ENCODE results near the gene FIGNL2. TPM values are rescaled to one million over a fixed set of nuclear protein-coding genes. Genes with fewer than 3 reads are reported as not detected.

FIGNL2 gene
- total and polyA plus RNA-seq, 2 experiments from 2014 or later, result 3.0 to 14.1 TPM

DNA sequence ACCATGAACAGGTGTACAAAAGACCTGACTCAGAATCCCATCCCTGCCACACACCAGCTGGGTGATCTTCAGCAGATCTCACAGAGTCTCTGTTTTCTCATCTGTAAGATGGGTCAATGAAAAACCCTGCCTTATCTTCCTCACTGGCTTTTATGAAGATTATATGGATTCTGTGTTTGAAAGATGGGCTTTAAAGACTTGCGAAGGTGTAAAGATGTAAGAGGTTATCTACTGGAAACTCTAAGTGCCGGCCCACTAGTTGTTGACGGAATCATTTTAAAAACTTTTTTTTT is 24.1 kb upstream of the FIGNL2 start:
- H3K27ac ChIP-seq, result no peak overlapping the region
- H3K27me3 ChIP-seq, result peaks cover 25% of the 10 kb centered on the region
- no peaks in the 10 kb centered on the region for H3K36me3 ChIP-seq
- DNase-seq (ENCODE audit: low read depth in 1 of 2, low spot score in 1 of 2), result no peak
- no peaks in the 10 kb centered on the region for H3K9me3 ChIP-seq (ENCODE audit: low read depth)
- H3K4me3 ChIP-seq, result no peak overlapping the region
- H3K4me1 ChIP-seq (ENCODE audit: low read depth), result peaks cover 13% of the 10 kb centered on the region
- TF ChIP-seq, protein P1, sequence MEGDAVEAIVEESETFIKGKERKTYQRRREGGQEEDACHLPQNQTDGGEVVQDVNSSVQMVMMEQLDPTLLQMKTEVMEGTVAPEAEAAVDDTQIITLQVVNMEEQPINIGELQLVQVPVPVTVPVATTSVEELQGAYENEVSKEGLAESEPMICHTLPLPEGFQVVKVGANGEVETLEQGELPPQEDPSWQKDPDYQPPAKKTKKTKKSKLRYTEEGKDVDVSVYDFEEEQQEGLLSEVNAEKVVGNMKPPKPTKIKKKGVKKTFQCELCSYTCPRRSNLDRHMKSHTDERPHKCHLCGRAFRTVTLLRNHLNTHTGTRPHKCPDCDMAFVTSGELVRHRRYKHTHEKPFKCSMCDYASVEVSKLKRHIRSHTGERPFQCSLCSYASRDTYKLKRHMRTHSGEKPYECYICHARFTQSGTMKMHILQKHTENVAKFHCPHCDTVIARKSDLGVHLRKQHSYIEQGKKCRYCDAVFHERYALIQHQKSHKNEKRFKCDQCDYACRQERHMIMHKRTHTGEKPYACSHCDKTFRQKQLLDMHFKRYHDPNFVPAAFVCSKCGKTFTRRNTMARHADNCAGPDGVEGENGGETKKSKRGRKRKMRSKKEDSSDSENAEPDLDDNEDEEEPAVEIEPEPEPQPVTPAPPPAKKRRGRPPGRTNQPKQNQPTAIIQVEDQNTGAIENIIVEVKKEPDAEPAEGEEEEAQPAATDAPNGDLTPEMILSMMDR (IDR thresholded peaks at IDR 0.05; ENCODE audit: low read depth, low read length), result no peak

DNA sequence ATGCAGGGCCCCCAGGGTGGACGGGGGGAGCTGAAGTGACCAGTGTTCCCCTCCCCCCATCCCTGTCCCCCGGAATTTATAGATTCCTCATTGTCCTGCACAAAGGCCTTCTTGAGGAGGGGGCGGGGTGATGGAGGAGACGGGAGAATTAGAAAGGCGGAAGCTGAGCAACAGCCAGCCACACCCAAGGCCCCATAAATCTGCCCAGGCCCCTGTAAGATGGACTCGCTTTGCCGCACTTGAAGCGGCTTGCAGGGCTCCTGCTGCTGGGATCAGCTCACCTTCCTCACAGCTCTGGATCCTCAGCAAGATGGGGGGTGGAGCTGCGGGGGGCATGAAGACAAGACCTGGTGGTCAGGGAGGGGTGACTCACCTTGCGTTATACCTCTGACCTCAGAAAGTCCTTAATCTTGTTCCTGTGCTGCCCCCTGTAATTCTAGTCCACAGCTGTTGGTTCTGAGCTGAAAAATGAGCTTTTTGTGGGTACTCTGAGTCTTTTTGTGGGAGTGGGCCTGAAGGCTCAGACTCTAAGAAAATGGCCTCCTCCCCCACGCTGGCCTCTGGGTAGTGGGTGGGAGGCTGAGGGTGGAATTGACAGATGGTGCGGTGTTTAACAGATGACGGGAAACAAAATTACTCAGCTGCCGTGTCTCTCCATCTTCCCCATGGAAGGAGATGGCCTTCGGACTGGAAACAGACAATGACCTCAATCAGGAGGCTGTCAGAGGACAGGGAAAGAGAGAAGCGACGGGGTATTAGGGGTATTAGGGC is 23.6 kb upstream of the FIGNL2 start:
- Histone ChIP-seq H3K36me3 (no peaks in the 10 kb centered on the region), H3K27ac (no peak overlapping the region), H3K27me3 (peaks cover 25% of the 10 kb centered on the region), H3K4me3 (no peak overlapping the region), H3K4me1 (ENCODE audit: low read depth) (peaks cover 13% of the 10 kb centered on the region), H3K9me3 (ENCODE audit: low read depth) (no peaks in the 10 kb centered on the region)
- DNase-seq (ENCODE audit: low read depth in 1 of 2, low spot score in 1 of 2), result no peak
- TF ChIP-seq, protein P1 (IDR thresholded peaks at IDR 0.05; ENCODE audit: low read depth, low read length), result no peak

DNA sequence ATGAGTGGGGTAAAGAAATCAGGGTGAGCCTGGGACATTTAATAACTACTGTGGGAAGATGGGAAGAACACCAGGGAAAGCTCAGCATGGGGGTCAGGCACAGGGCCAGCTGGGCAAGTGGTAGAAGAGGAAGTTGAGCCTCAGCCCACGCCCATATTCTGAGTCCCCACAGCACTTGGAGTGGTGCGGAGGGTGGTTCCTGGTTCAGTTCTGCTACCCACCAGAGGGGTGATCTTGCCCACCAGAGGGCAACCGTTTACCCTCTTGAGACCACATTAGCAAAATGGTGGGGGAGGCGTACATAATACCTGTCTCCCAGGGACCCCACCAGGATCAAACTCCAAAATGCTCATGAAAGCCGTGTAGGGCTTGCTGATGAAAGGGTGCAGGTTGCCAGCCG is 22.6 kb upstream of the FIGNL2 start:
- Histone ChIP-seq H3K27me3 (peaks cover 25% of the 10 kb centered on the region), H3K36me3 (no peaks in the 10 kb centered on the region), H3K4me3 (no peak overlapping the region), H3K27ac (no peak overlapping the region), H3K4me1 (ENCODE audit: low read depth) (peaks cover 19% of the 10 kb centered on the region), H3K9me3 (ENCODE audit: low read depth) (no peaks in the 10 kb centered on the region)
- DNase-seq (ENCODE audit: low read depth in 1 of 2, low spot score in 1 of 2), result no peak
- TF ChIP-seq, protein P1 (IDR thresholded peaks at IDR 0.05; ENCODE audit: low read depth, low read length), result no peak

DNA sequence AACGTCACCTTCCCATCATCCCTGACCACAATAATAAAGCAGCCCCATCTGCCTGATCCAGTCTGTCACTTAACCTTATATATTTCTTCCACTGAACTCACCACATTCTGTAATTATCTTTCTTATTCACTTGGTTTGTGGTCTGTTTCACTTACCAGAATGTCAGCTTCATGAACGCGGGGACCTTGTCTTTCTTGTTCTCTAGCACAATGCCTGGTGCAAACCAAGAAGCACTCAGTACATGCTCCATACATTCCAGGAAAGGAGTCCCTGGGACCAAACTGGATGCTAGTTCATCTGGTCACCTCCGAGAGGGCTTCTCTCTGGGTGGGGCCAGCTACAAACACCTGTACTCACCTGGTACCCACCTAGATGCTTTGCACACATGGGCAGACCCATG is 22.0 kb upstream of the FIGNL2 start:
- peaks cover 25% of the 10 kb centered on the region for H3K4me1 ChIP-seq (ENCODE audit: low read depth)
- H3K4me3 ChIP-seq, result no peak overlapping the region
- H3K27ac ChIP-seq, result no peak overlapping the region
- H3K9me3 ChIP-seq (ENCODE audit: low read depth), result no peaks in the 10 kb centered on the region
- peaks cover 25% of the 10 kb centered on the region for H3K27me3 ChIP-seq
- TF ChIP-seq, protein P1 (IDR thresholded peaks at IDR 0.05; ENCODE audit: low read depth, low read length), result no peak
- no peak for DNase-seq (ENCODE audit: low read depth in 1 of 2, low spot score in 1 of 2)
- no peaks in the 10 kb centered on the region for H3K36me3 ChIP-seq

DNA sequence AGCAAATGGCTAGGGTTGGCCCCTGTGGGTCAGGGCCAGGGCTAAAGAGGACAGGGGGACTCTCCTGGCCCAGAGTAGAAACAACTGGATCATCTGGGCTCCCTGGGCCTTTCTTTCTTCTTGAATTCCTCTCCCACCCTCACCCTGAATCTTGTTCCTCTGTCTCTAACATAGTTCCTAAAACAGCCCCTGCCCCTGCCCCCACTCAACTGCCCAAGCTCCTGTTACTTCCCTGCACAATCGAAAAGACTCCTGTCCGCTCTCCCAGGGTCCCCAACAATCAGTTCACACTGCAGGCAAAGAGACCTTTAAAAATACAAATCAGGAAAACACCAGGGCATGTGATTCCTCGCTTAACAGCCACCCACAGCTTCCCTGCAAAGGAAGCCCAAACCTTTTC is 21.4 kb upstream of the FIGNL2 start:
- Histone ChIP-seq H3K9me3 (ENCODE audit: low read depth) (no peaks in the 10 kb centered on the region), H3K27ac (no peak overlapping the region), H3K27me3 (peaks cover 25% of the 10 kb centered on the region), H3K4me1 (ENCODE audit: low read depth) (peaks cover 30% of the 10 kb centered on the region), H3K36me3 (no peaks in the 10 kb centered on the region), H3K4me3 (no peak overlapping the region)
- TF ChIP-seq, protein P1 (IDR thresholded peaks at IDR 0.05; ENCODE audit: low read depth, low read length), result no peak
- DNase-seq (ENCODE audit: low read depth in 1 of 2, low spot score in 1 of 2), result no peak

Data from cardiac muscle cell (in vitro differentiated cells and primary cell).